ENCODE data around the gene RENBP. TPM values are rescaled to one million over a fixed set of nuclear protein-coding genes. Genes with fewer than 3 reads are reported as not detected.

The RENBP gene
- total and polyA plus RNA-seq, 8 donors: 0.43 to 7.5 (median 2.4) TPM

DNA sequence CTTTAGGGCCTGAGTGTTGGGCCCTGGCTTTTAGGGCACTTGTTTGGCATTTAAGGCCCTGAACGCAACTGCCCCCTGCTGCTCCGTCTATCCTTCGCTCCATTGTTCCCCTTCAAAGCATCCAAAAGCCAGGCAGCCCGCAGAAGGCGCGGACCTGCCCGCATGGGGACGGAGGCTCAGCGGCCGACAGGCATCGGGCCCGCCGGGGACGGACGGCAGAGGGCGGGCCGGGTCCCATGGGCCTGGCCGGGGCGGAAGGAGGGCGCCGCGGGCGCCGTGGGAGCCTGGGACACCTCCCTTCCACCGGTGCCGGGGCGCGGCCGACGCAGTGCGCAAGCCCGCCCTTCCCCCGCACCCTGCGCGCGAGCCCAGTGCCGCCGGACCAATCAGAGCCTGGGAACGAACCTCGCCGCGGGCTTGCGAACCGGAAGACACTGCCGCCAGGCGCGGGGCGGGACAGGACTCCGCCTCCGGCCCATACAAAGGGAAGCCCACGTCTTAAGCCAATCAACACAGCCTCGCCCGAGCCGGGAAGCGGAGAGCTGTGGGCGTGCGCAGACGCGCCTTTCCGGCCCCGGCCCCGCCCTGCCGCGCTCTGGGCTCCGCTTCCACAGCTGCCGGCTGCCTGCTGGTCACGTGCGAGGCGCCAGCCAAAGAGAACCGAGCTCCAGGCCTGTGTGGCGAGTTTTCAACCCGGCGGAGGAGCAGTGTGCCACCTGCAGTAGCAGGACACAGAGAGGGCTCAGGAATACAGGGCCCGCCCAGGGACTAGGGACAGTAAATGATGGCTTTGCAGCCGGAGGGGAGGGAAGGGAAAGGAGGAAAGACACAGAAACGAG, 16.3 kb downstream of the RENBP start:
- Histone ChIP-seq H3K4me1 (peaks cover 0 to 13% (median 9%) of the 10 kb centered on the region in 3 donors), H3K27me3 (no peaks in the 10 kb centered on the region), H3K9me3 (no peaks in the 10 kb centered on the region), H3K27ac (peak overlapping the region; percentile 64 to 91 (median 86)), H3K36me3 (no peaks in the 10 kb centered on the region), H3K4me3 (peak overlapping the region; percentile 35 to 63 (median 38))
- ATAC-seq (peak; percentile 92 to 95 (median 93)), DNase-seq (peak; percentile 93 to 98 (median 96)), FAIRE-seq (peak; percentile 94)
- intact Hi-C loops (cut with DNase I): no loop called here
- WGBS, 2 donors: 0 to 8% methylated on average over 40 to 76 of the region's 76 CpGs
- TF ChIP-seq, protein P1, sequence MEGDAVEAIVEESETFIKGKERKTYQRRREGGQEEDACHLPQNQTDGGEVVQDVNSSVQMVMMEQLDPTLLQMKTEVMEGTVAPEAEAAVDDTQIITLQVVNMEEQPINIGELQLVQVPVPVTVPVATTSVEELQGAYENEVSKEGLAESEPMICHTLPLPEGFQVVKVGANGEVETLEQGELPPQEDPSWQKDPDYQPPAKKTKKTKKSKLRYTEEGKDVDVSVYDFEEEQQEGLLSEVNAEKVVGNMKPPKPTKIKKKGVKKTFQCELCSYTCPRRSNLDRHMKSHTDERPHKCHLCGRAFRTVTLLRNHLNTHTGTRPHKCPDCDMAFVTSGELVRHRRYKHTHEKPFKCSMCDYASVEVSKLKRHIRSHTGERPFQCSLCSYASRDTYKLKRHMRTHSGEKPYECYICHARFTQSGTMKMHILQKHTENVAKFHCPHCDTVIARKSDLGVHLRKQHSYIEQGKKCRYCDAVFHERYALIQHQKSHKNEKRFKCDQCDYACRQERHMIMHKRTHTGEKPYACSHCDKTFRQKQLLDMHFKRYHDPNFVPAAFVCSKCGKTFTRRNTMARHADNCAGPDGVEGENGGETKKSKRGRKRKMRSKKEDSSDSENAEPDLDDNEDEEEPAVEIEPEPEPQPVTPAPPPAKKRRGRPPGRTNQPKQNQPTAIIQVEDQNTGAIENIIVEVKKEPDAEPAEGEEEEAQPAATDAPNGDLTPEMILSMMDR (IDR thresholded peaks at IDR 0.05): no peak

DNA sequence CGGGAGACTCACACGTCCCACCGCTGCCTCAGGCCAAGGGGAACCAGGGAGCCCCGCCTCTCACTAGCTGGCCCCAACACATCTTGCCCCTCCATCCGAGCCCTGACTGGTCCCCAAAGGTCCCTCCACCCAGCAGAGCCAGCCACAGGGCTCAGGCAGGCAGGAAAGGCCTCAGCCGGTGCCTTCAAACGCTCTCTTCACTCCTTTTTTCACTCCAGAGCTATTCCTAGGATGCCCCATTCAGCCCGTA, 16.8 kb downstream of the RENBP start:
- intact Hi-C loops (cut with DNase I): no loop called here
- ATAC-seq: no peak

DNA sequence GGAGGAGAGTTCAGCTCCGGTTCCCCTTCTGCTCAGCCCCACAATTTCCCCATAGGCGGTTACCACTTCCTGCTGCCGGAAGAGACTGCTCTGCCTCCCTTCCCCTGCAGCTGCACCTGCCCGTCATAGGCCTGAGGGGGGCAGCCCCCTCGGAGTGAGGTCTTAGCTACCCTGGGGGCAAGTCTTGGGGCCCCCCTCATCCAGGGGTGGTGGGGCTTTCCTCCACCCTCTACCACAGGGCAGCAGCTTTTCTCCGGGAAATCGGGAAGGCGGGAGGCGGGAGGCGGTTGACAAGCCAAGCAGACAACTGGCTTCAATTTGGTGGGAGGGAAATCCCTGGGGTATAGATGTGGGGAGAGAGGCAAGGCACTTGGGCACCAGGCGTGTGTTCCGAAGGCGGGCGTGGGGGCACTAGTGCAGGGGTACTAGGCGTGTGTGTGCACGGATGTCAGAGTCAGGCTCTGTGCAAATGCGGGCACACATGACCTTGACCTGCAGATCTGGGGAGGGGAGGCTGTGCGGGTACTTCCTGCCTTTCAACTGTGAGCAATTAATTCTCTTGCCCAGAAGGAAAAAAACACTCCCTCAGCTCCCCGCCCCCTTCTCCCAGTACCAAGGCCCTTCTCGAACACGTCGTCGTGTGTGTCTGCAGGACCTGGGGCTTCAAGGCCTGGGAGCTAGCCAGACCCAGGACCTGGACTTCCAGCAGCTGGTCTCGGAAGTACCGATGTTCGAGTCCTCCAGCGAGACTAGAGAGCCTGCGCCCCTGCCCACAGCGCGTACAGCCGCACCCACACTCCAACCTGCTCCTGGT, 17.4 kb downstream of the RENBP start:
- Histone ChIP-seq H3K27me3 (no peaks in the 10 kb centered on the region), H3K36me3 (no peaks in the 10 kb centered on the region), H3K4me1 (peaks cover 0 to 13% (median 9%) of the 10 kb centered on the region in 3 donors), H3K9me3 (no peaks in the 10 kb centered on the region), H3K4me3 (peak overlapping the region in 3 of 4 donors; percentile 38 to 63 (median 39)), H3K27ac (peak overlapping the region; percentile 64 to 91 (median 86))
- no peak for FAIRE-seq
- intact Hi-C loops (cut with DNase I): no loop called here
- peak in 4 of 6 donors; percentile 28 to 81 (median 49) for DNase-seq
- 19 to 31% methylated on average over 30 to 31 of the region's 31 CpGs for WGBS, 2 donors
- peak in 2 of 4 donors; percentile 2 to 13 for ATAC-seq
- TF ChIP-seq, protein P1 (IDR thresholded peaks at IDR 0.05): no peak

More for the DNA sequence above, 16.8 kb downstream of the RENBP start:
- H3K4me1 ChIP-seq: peaks cover 0 to 13% (median 9%) of the 10 kb centered on the region in 3 donors
- TF ChIP-seq, protein P1 (IDR thresholded peaks at IDR 0.05): no peak
- FAIRE-seq (no peak), DNase-seq (peak in 1 of 6 donors; percentile 42)
- H3K4me3 ChIP-seq: peak overlapping the region; percentile 35 to 63 (median 38)
- no peaks in the 10 kb centered on the region for H3K27me3 ChIP-seq
- H3K9me3 ChIP-seq: no peaks in the 10 kb centered on the region
- H3K27ac ChIP-seq: peak overlapping the region; percentile 64 to 91 (median 86)
- no peaks in the 10 kb centered on the region for H3K36me3 ChIP-seq
- WGBS, 2 donors: 1 to 13% methylated on average over 8 of the region's 8 CpGs

DNA sequence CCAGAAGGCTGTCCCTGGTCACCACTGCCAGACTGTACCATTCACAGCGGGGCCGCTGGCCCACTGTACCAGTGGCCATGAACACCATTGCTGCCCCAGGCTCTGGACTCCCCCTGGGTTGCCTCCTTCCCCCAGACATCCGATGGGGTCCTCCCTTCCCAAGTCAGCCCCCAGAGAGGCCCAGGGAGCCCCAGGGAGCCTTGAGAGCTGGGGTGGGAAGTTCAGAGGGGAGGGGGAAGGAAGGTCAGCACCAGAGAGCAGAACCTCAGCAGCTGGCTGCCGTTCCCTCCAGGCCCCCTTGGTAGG, 17.9 kb downstream of the RENBP start:
- FAIRE-seq: no peak
- DNase-seq: no peak
- WGBS, 2 donors: 59% methylated on average over 4 of the region's 4 CpGs
- ATAC-seq: no peak
- Histone ChIP-seq H3K27ac (peak overlapping the region; percentile 1 to 91 (median 86)), H3K4me1 (peaks cover 0 to 13% (median 9%) of the 10 kb centered on the region in 3 donors), H3K9me3 (no peaks in the 10 kb centered on the region), H3K4me3 (peak overlapping the region in 1 of 4 donors; percentile 63), H3K27me3 (no peaks in the 10 kb centered on the region), H3K36me3 (no peaks in the 10 kb centered on the region)
- intact Hi-C loops (cut with DNase I): no loop called here
- TF ChIP-seq, protein P1 (IDR thresholded peaks at IDR 0.05): no peak

Data from pancreas (tissue), 10 donors.